ENCODE data around the gene SP100. TPM values are rescaled to one million over a fixed set of nuclear protein-coding genes. Genes with fewer than 3 reads are reported as not detected.
"Not testable (repeated sequence)": the region's sequence is repeated elsewhere in the genome, so short reads cannot be mapped to it uniquely, and the experiment has no call there.

The SP100 gene
- total and polyA plus RNA-seq, 2 of the 8 experiments (the other 6 are each of a cell fraction or from before 2014, with no cell fraction given), result 0.06 to 1.1 TPM

DNA sequence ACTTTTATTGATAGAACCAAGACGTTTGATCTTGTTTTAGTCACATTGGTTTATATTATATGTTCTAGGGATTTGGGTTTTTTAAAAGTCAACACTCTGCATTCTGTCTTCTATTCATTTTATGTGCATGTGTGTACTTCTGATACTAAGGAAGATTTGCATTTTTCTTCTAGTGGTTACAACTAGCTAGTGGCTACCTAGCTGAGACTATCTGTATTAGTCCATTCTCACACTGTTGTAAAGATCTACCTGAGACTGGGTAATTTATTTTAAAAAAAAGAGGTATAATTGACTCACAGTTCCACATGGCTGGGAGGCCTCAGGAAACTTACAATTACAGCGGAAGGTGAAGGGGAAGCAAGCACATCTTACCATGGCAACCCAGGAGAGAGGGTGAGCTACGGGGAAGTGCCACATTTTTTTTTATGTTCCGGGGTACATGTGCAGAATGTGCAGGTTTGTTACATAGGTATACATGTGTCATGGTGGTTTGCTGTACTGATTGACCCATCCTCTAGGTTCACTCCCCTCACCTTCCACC lies 69.9 kb downstream of the SP100 start (continued):
- TF ChIP-seq, protein P1, sequence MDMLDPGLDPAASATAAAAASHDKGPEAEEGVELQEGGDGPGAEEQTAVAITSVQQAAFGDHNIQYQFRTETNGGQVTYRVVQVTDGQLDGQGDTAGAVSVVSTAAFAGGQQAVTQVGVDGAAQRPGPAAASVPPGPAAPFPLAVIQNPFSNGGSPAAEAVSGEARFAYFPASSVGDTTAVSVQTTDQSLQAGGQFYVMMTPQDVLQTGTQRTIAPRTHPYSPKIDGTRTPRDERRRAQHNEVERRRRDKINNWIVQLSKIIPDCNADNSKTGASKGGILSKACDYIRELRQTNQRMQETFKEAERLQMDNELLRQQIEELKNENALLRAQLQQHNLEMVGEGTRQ (IDR thresholded peaks at IDR 0.05; ENCODE audit: low read length), result no peak

DNA sequence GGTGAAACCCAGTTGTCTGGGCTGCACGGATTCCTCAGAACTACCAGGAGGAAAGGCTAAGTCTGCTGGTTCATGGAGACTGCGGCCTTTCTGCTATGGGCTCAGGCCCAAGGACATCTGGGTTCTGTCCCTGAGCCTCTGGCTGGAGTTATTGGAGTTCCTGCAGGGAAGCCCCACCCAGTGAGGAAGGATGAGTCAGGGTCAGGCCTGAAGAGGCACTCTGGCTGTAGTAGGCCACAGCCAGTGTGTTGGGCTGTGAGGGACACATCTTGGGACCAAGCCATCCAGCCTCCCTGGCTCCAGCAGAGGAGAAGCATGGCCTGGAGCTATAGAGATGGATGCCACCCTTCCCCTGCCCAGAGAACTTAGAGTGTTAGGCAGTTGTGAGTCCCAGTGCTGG lies 75.2 kb downstream of the SP100 start:
- H3K18ac ChIP-seq (ENCODE audit: extremely low read depth, low read length); H2BK15ac ChIP-seq (ENCODE audit: low read length); H3K4me2 ChIP-seq (ENCODE audit: insufficient read depth in 1 of 2, low read depth in 2 of 2, low read length in 2 of 2); H3K27ac ChIP-seq (ENCODE audit: low read depth, low read length); H3K36me3 ChIP-seq (ENCODE audit: control insufficient read depth in 2 of 4, insufficient read depth in 4 of 4, low read length in 3 of 4); CTCF ChIA-PET (ENCODE audit: partially characterized antibody); H3K4ac ChIP-seq (replicated peaks; ENCODE audit: insufficient read length, low read depth, low read length); H3K4me1 ChIP-seq (replicated peaks in 1 of 4; ENCODE audit: control insufficient read depth in 3 of 4, insufficient read depth in 4 of 4, low read length in 3 of 4); H4K91ac ChIP-seq (replicated peaks; ENCODE audit: insufficient read length, low read length); H4K20me1 ChIP-seq (replicated peaks in 1 of 2; ENCODE audit: control insufficient read depth in 1 of 2, insufficient read depth in 2 of 2, low read length in 2 of 2); H3K14ac ChIP-seq (ENCODE audit: insufficient read length); H3K4me3 ChIP-seq (ENCODE audit: extremely low read depth in 1 of 4, insufficient read depth in 2 of 4, low read depth in 3 of 4, low read length in 4 of 4); H4K8ac ChIP-seq (ENCODE audit: extremely low read depth, insufficient read depth, low read length); H3K9ac ChIP-seq (replicated peaks in 1 of 4; ENCODE audit: extremely low read depth in 1 of 4, low read depth in 3 of 4, low read length in 3 of 4); H3K79me2 ChIP-seq (ENCODE audit: control insufficient read depth in 1 of 2, insufficient read depth in 2 of 2, low read length in 2 of 2); H2AFZ ChIP-seq (ENCODE audit: low read length); POLR2A ChIA-PET (ENCODE audit: partially characterized antibody); H2AK5ac ChIP-seq (ENCODE audit: low read depth, low read length); H4K5ac ChIP-seq (ENCODE audit: insufficient read length, low read depth, low read length); H2BK12ac ChIP-seq (ENCODE audit: low read depth, low read length); H3K23ac ChIP-seq (ENCODE audit: insufficient read length); H3K23me2 ChIP-seq (ENCODE audit: low read depth, low read length); H3K79me1 ChIP-seq (ENCODE audit: low read depth, low read length); DNase-seq (ENCODE audit: low read depth in 1 of 2, low spot score in 2 of 2); H2BK120ac ChIP-seq (replicated peaks; ENCODE audit: low read depth, low read length); H2BK5ac ChIP-seq (ENCODE audit: low read depth, low read length); H2BK20ac ChIP-seq (ENCODE audit: low read length); H3K56ac ChIP-seq (replicated peaks; ENCODE audit: insufficient read length, low read depth, low read length); H3K27me3 ChIP-seq (replicated peaks in 1 of 4; ENCODE audit: control insufficient read depth in 3 of 4, extremely low read depth in 1 of 4, insufficient read depth in 3 of 4, low read length in 3 of 4); H3K9me3 ChIP-seq (ENCODE audit: insufficient read depth in 2 of 2, low read depth in 1 of 2, low read length in 1 of 2); FAIRE-seq: not testable (repeated sequence)
- WGBS, 2 experiments (ENCODE audit: extremely low coverage in 1 of 2, insufficient coverage in 1 of 2, insufficient read length in 1 of 2, insufficient replicate concordance in 2 of 2, low coverage in 1 of 2, low lambda C conversion rate in 2 of 2, missing lambda C conversion rate in 1 of 2), result 78% methylated on average over 2 of the region's 2 CpGs; no CpG with 5 or more reads in 1 of the 2 experiments
